NCI-H128 (cell line): ENCODE results near the gene SUN1.

Experiments
- DNase-seq: peaks from one replicate; lab custom pipeline; 2025; ENCODE audit not compliant: unreplicated experiment; lab: John Stamatoyannopoulos, UW

SUN1 gene

GRCh38 chr7:888081-889024 is 56.1 kb downstream of the SUN1 start:
- no peak for DNase-seq

GRCh38 chr7:889025-889390 is 56.7 kb downstream of the SUN1 start:
- DNase-seq, result no peak

GRCh38 chr7:889391-889790 is 57.1 kb downstream of the SUN1 start:
- no peak for DNase-seq

- DNase-seq, result no peak
Measured at GRCh38 chr7:890868-891267, 58.6 kb downstream of the SUN1 start.

GRCh38 chr7:891291-891690 is 59.0 kb downstream of the SUN1 start:
- DNase-seq, result no peak

GRCh38 chr7:891805-892204 is 59.5 kb downstream of the SUN1 start:
- DNase-seq, result no peak

GRCh38 chr7:892648-893593 is 60.6 kb downstream of the SUN1 start:
- no peak for DNase-seq

GRCh38 chr7:893686-894085 is 61.4 kb downstream of the SUN1 start:
- no peak for DNase-seq

- DNase-seq, result no peak
Measured at GRCh38 chr7:894164-894867, 62.0 kb downstream of the SUN1 start.

- no peak for DNase-seq
Measured at GRCh38 chr7:894927-895450, 62.7 kb downstream of the SUN1 start.

GRCh38 chr7:895451-896052 is 63.3 kb downstream of the SUN1 start:
- no peak for DNase-seq

- no peak for DNase-seq
Measured at GRCh38 chr7:896346-897075, 64.2 kb downstream of the SUN1 start.

GRCh38 chr7:897086-897485 is 64.8 kb downstream of the SUN1 start:
- no peak for DNase-seq

- no peak for DNase-seq
Measured at GRCh38 chr7:897771-898376, 65.6 kb downstream of the SUN1 start.

- DNase-seq, result no peak
Measured at GRCh38 chr7:898460-898854, 66.2 kb downstream of the SUN1 start.

GRCh38 chr7:898855-899681 is 66.8 kb downstream of the SUN1 start:
- no peak for DNase-seq

GRCh38 chr7:899806-900205 is 67.5 kb downstream of the SUN1 start:
- DNase-seq, result no peak

GRCh38 chr7:900331-901040 is 68.2 kb downstream of the SUN1 start:
- DNase-seq, result no peak
